Spinal cord (tissue), 10 donors: ENCODE results near the gene DECR2. TPM values are rescaled to one million over a fixed set of nuclear protein-coding genes. Genes with fewer than 3 reads are reported as not detected.
"Not testable (repeated sequence)": the region's sequence is repeated elsewhere in the genome, so short reads cannot be mapped to it uniquely, and the experiment has no call there.

Experiments used
- DNase-seq, 6 donors: peaks; one replicate each; pipeline versions ENCODE4 v3.0.0 to v3.0.0-alpha.2; 2013 to 2015; ENCODE audit warnings: low spot score in 6 of 6, low read depth in 4 of 6
- H3K27ac ChIP-seq: one replicate; pipeline ENCODE4 v1.5.1; 2013; ENCODE audit warnings: low read depth, low read length, control low read depth
- H3K27me3 ChIP-seq: one replicate; pipeline ENCODE4 v1.6.1; 2013; ENCODE audit warnings: low read length; ENCODE audit not compliant: control insufficient read depth, insufficient read depth
- H3K36me3 ChIP-seq: one replicate; pipeline ENCODE4 v1.6.1; 2013; ENCODE audit warnings: low read length; ENCODE audit not compliant: control insufficient read depth, insufficient read depth
- H3K4me1 ChIP-seq: one replicate; pipeline ENCODE4 v1.6.1; 2013; ENCODE audit warnings: low read length; ENCODE audit not compliant: control insufficient read depth, insufficient read depth
- H3K4me3 ChIP-seq: one replicate; pipeline ENCODE4 v1.5.1; 2013; ENCODE audit warnings: low read depth, low read length, control low read depth
- H3K9me3 ChIP-seq: one replicate; pipeline ENCODE4 v1.6.1; 2013; ENCODE audit warnings: low read length; ENCODE audit not compliant: control insufficient read depth, insufficient read depth
- WGBS: methylation state at CpG from one replicate; pipeline ENCODE4 v1.1.5; 2013; ENCODE audit warnings: missing lambda C conversion rate; ENCODE audit not compliant: insufficient coverage; 5-methylcytosine and 5-hydroxymethylcytosine counted together
- polyA plus RNA-seq, 2 donors: library from polyadenylated mRNA; unstranded; fragments of 120-200 nt; gene quantifications; one replicate each; pipeline ENCODE4 v1.2.1, GENCODE V29; 2013; ENCODE audit not compliant: insufficient read length in 2 of 2
- total RNA-seq, 2 donors: library from RNA; depleted of rRNA in 1 of 2; stranded (reverse); fragments of 120-200 nt in 1 of 2; fragments of >200 nt in 1 of 2; gene quantifications; one replicate each; pipeline versions ENCODE4 v1.2.3 to v1.2.4, GENCODE V29; 2013 to 2014
- donor health status: healthy.

Gene DECR2
- total and polyA plus RNA-seq, 4 donors, result 5.1 to 27.7 (median 17.1) TPM

DNA sequence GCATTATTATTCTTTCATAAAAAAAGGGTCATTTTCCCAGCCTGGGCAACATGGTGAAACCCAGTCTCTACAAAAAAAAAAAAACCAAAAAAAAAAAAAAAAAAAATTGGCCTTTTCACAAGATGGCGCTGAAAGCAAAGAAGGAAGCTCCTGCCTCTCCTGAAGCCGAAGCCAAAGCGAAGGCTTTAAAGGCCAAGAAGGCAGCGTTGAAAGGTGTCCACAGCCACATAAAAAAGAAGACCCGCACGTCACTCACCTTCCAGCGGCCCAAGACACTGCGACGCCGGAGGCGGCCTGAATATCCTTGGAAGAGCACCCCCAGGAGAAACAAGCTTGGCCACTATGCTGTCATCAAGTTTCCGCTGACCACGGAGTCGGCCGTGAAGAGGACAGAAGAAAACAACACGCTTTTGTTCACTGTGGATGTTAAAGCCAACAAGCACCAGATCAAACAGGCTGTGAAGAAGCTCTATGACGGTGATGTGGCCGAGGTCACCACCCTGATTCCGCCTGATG is 15.0 kb upstream of the DECR2 start:
- H3K9me3 ChIP-seq, result no peaks in the 10 kb centered on the region
- WGBS, result 47% methylated on average over 16 of the region's 19 CpGs

DNA sequence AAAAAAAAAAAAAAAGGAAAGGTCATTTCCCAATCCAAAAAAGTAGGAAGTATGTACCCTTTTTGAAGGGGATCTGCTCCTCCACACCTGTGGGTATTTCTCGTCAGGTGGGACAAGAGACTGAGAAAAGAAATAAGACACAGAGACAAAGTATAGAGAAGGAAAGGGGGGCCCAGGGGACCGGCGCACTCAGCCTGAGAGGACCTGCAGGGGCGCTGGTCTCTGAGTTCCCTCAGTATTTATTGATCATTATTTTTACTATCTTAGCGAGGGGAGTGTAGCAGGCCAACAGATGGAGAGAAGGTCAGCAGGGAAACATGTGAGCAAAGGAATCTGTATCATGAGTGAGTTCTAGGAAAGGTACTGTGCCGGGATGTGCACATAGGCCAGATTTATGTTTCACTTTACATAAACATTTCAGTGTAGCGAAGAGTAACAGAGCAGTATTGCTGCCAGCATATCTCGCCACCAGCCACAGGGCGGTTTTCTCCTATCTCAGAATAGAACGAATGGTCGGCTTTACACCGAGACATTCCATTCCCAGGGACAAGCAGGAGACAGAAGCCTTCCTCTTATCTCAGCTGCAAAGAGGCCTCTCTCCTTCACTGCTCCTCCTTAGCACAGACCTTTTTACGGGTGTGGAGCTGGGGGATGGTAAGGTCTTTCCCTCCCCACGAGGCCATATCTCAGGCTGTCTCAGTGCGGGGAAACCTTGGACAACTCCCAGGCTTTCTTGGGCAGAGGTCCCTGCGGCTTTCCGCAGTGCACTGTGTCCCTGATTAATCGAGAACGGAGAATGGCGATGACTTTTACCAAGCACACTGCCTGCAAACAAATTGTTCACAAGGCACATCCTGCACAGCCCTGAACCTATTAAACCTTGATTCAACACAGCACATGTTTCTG is 13.7 kb upstream of the DECR2 start:
- H3K4me3 ChIP-seq, H3K9me3 ChIP-seq, H3K27me3 ChIP-seq: not testable (repeated sequence)
- peak in 2 of 6 donors; percentile 44 to 74 for DNase-seq
- Histone ChIP-seq H3K4me1 (peaks cover 46% of the 10 kb centered on the region), H3K36me3 (peaks cover 13% of the 10 kb centered on the region), H3K27ac (peak overlapping the region; percentile 40)
- 23% methylated on average over 9 of the region's 20 CpGs for WGBS

More for the DNA sequence above, 15.0 kb upstream of the DECR2 start:
- H3K4me1 ChIP-seq, result peaks cover 54% of the 10 kb centered on the region
- H3K27ac ChIP-seq, result no peak overlapping the region
- H3K36me3 ChIP-seq, result peaks cover 9% of the 10 kb centered on the region
- H3K27me3 ChIP-seq, result no peaks in the 10 kb centered on the region
- no peak overlapping the region for H3K4me3 ChIP-seq
- DNase-seq, result peak in 2 of 6 donors; percentile 49 to 59

DNA sequence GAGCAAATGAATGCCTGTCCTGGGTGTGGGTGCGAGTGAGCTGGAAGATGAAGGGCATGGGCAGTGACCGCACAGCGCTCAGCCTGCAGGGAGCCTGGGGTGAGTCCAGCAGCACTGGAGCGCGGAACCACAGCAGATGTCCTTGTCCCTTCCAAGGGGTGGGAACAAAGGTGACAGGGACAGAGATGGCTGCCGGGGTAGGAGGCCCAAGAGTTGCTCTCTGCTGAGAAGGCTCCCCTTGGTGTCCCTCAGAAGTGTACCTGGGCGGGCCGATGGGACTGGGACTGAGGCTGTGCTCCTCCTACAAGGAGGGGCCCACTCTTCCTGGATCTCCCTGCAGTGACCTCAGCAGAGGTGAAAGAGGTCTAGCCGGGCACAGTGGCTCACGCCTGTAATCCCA is 12.3 kb upstream of the DECR2 start:
- Histone ChIP-seq H3K27me3 (no peaks in the 10 kb centered on the region), H3K9me3 (no peaks in the 10 kb centered on the region), H3K27ac (no peak overlapping the region), H3K4me1 (peaks cover 33% of the 10 kb centered on the region), H3K4me3 (no peak overlapping the region), H3K36me3 (peaks cover 5% of the 10 kb centered on the region)
- no peak for DNase-seq
- 87% methylated on average over 10 of the region's 10 CpGs for WGBS

DNA sequence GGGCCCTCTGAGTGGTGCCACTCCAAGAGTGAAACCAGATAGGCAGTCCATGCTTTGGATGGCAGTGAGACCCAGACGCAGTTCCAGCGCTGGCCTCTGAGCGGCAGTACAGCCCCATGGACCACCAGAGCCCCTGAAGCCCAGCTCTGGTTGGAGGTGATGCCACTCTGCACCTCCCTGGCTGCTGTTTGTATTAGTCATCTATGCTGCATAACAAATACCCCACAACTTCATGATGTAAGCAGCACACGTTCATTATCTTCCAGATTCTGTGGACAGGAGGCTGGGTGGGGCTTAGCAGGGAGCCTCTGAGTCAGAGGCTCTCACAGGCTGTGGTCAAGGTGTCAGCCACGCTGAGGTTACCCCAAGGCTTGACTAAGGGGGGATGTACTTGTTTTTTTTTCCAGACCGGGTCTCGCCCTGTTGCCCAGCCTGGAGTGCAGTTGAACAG is 9.8 kb upstream of the DECR2 start:
- Histone ChIP-seq H3K4me1 (peaks cover 34% of the 10 kb centered on the region), H3K36me3 (peaks cover 4% of the 10 kb centered on the region), H3K27me3 (no peaks in the 10 kb centered on the region), H3K4me3 (no peak overlapping the region), H3K9me3 (no peaks in the 10 kb centered on the region), H3K27ac (no peak overlapping the region)
- DNase-seq, result peak in 2 of 6 donors; percentile 52 to 66
- WGBS, result 35% methylated on average over 3 of the region's 7 CpGs

DNA sequence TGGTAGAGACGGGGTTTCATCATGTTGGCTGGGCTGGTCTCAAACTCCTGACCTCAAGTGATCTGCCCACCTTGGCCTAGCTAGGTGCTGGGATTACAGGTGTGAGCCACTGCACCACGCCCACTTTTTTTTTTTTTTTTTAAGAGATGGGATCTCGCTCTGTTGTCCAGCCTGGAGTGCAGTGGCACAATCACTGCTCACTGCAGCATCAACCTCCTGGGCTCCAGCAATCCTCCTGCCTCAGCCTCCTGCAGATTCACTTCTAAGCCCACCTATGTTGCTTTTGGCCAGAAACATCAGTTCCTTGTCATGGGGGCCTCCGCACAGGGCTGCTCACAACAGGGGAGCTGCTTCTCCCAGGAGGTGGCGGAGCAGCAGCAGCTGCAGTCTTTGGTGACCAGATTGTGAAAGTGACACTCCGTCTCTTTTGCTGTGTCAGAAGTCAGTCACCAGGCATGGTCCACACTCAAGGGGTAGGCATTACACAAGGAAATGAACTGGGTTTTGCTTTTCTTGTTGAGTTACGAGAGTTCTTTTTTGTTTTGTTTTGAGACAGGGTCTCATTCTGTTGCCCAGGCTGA is 9.1 kb upstream of the DECR2 start:
- Histone ChIP-seq H3K9me3 (no peaks in the 10 kb centered on the region), H3K27ac (no peak overlapping the region), H3K36me3 (peaks cover 4% of the 10 kb centered on the region), H3K4me3 (no peak overlapping the region), H3K4me1 (peaks cover 28% of the 10 kb centered on the region), H3K27me3 (no peaks in the 10 kb centered on the region)
- DNase-seq, result no peak
- 88% methylated on average over 5 of the region's 7 CpGs for WGBS

DNA sequence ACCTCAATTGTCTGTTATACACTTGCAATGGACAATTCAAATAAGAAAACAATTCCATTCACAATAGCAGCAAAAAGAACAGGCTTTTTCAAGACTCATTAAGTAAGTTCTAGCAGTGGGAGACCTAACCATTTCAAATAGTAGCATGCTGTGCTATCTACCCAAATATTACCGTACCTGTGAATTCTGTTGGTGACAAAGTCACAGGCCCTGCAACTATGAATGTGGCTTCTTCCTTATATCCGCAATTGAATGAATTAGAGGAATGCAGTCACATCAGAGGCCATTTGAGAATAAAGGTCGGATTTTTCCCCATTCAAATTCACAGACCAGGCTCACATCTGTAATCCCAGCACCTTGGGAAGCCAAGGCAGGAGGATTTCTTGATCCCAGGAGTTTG is 5.5 kb upstream of the DECR2 start:
- Histone ChIP-seq H3K27me3 (no peaks in the 10 kb centered on the region), H3K4me1 (peaks cover 37% of the 10 kb centered on the region), H3K27ac (peak overlapping the region; percentile 84), H3K36me3 (peaks cover 36% of the 10 kb centered on the region), H3K9me3 (no peaks in the 10 kb centered on the region), H3K4me3 (peak overlapping the region; percentile 63)
- peak in 2 of 6 donors; percentile 27 to 61 for DNase-seq
- WGBS, result 20% methylated on average over 1 of the region's 3 CpGs

DNA sequence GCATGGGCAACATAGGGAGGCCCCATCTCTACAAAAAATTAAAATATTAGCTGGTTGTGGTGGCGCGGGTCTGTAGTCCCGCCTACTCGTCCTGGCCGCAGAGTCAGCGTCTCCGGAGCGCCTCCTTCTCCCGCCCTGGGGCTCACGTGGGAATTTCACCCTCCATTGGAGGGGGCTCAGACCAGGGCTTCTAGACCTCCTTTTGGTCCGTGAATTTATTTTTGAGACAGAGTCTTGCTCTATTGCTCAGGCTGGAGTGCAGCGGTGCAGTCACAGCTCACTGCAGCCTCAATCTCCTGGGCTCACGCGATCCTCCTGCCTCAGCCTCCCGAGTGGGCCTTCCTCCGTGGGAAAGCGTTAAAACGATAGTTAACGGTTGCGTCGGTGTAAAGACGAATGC is 5.1 kb upstream of the DECR2 start:
- Histone ChIP-seq H3K27me3 (no peaks in the 10 kb centered on the region), H3K4me3 (peak overlapping the region; percentile 63), H3K27ac (peak overlapping the region; percentile 84), H3K36me3 (peaks cover 36% of the 10 kb centered on the region), H3K9me3 (no peaks in the 10 kb centered on the region), H3K4me1 (peaks cover 40% of the 10 kb centered on the region)
- DNase-seq, result peak in 2 of 6 donors; percentile 79 to 88
- WGBS, result 1% methylated on average over 15 of the region's 22 CpGs

DNA sequence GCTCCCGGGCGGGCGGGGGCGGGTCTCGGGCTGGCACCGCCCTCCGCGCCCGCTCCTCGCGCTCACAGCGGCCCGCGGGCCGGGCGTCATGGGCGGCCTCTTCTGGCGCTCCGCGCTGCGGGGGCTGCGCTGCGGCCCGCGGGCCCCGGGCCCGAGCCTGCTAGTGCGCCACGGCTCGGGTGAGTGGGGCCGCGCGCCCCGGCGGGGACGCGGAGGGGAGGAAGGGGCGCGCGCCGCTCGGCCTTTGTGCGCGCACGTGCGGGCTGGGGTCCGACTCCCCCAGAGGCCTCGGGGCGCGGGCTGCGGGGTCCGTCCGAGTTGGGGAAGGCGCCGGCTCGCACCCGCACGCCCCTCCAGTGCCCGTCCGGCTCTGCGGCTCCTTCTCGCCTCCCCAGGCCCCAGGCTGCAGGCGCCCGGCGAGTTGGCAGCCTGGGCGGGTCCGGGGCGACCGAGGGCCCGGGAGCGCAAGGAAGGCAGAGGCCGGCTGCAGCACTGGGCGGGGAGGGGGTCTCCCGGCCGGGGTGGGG is 4.5 kb upstream of the DECR2 start, which contains the start of gene NME4:
TSS of gene NME4 (plus strand) at position 65 of the 527 bp plus-strand sequence. CDS start at position 89, 24 bp downstream.
- Histone ChIP-seq H3K9me3 (no peaks in the 10 kb centered on the region), H3K4me3 (peak within 1 kb of the TSS; percentile 63), H3K4me1 (peaks cover 42% of the 10 kb centered on the region), H3K27me3 (no peaks in the 10 kb centered on the region), H3K36me3 (peaks cover 32% of the 10 kb centered on the region), H3K27ac (peak within 1 kb of the TSS; percentile 84)
- WGBS, result 1% methylated on average over 62 of the region's 75 CpGs
- peak in 2 of 6 donors; percentile 72 to 81 for DNase-seq

DNA sequence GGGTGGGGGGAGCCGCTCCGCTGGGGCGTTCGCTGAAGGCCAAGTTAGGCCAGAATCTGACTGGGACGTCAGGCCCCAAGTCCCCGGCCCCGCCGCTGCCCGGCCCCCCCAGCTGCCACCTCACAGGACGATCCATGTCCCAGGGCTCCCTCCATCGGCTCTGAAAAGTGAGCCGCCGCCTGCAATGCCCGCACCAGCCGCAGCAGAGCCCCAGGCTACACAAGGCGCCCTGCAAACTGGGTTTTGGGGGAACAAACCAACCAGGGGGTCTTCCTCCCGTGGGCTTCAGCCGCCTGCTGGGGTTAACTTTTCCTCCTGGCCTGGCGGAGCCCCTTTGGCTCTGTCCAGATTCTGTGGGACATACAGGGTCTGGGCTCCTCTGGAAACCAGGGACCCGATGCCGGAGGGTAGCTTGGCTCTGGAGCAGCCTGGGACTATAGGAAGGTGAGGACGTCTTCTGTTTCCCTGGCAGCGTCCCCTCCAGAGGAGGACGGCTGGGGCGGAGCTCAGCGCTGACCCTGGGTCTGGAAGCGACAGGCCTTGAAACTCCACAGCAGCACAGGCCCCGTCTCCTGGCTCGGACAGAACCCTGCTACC is 3.9 kb upstream of the DECR2 start:
- Histone ChIP-seq H3K27me3 (no peaks in the 10 kb centered on the region), H3K9me3 (no peaks in the 10 kb centered on the region), H3K4me1 (peaks cover 46% of the 10 kb centered on the region), H3K4me3 (peak overlapping the region; percentile 26), H3K36me3 (peaks cover 32% of the 10 kb centered on the region), H3K27ac (peak overlapping the region; percentile 35)
- DNase-seq, result peak in 2 of 6 donors; percentile 76 to 83
- WGBS, result 13% methylated on average over 24 of the region's 29 CpGs
